ENCODE results near the gene ZNF709.
"Not testable (repeated sequence)": the region's sequence is repeated elsewhere in the genome, so short reads cannot be mapped to it uniquely, and the experiment has no call there.

Gene ZNF709

DNA sequence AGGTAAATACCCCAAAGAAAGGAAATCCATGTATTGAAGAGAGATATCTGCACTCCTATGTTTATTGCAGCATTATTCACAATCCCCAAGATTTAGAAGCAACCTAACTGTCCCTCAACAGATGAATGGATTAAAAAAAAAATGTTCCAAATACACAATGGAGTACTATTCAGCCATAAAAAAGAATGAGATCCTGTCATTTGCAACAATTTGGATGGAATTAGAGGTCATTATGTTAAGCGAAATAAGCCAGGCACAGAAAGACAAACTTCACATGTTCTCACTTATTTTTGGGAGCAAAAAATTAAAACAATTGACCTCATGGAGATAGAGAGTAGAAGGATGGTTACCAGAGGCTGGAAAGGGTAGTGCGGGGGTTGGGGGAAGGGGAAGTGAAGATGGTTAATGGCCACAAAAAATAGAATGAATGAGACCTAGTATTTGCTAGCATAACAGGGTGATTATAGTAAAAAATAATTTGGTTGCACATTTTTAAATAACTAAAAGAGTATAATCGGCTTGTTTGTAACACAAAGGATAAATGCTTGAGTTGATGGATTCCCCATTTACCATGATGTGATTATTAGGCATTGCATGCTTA is 9.7 kb upstream of the ZNF709 start:
- no peaks in the 10 kb centered on the region for H3K27me3 ChIP-seq (ENCODE audit: control insufficient read depth in 3 of 3, insufficient read depth in 3 of 3, low read depth in 1 of 3, low read length in 3 of 3)
- no peak for DNase-seq (ENCODE audit: low spot score)
- H2AFZ ChIP-seq (ENCODE audit: low read length) = no peak overlapping the region
- no peaks in the 10 kb centered on the region for H3K79me1 ChIP-seq (ENCODE audit: low read depth, low read length)
- H3K4me2 ChIP-seq (ENCODE audit: insufficient read depth, low read length, poor library complexity, severe bottlenecking) = no peak overlapping the region
- no peak overlapping the region for H2BK120ac ChIP-seq (ENCODE audit: low read depth, low read length)
- no peak overlapping the region for H3K9ac ChIP-seq (ENCODE audit: low read depth, low read length, poor library complexity)
- H3K4me1 ChIP-seq (ENCODE audit: control insufficient read depth in 2 of 2, insufficient read depth in 1 of 2, low read depth in 1 of 2, low read length in 2 of 2) = peaks cover 0 to 2% of the 10 kb centered on the region in 2 donors
- no peak overlapping the region for H3K4me3 ChIP-seq (ENCODE audit: low read length in 2 of 2)
- no peak overlapping the region for H3K27ac ChIP-seq (replicated peaks; ENCODE audit: low read length)
- H2BK12ac ChIP-seq (ENCODE audit: low read length) = no peak overlapping the region
- no peaks in the 10 kb centered on the region for H3K36me3 ChIP-seq (replicated peaks in 1 of 2; ENCODE audit: control insufficient read depth in 2 of 2, insufficient read depth in 2 of 2, low read length in 2 of 2)
- no peak overlapping the region for H4K91ac ChIP-seq (ENCODE audit: low read depth, low read length, poor library complexity)
- H2AK5ac ChIP-seq (ENCODE audit: low read depth, low read length) = no peak overlapping the region
- H2BK5ac ChIP-seq (ENCODE audit: low read length) = no peak overlapping the region
- no peak overlapping the region for H3K23ac ChIP-seq (ENCODE audit: low read depth, low read length, poor library complexity)
- H3K4ac ChIP-seq (ENCODE audit: low read length) = no peak overlapping the region
- no peak overlapping the region for H2BK15ac ChIP-seq (ENCODE audit: low read length)
- H3K18ac ChIP-seq (ENCODE audit: low read length) = no peak overlapping the region
- H4K8ac ChIP-seq (ENCODE audit: low read depth, low read length) = no peak overlapping the region
- H3K14ac ChIP-seq (ENCODE audit: low read length) = no peak overlapping the region
- peaks cover 0 to 31% of the 10 kb centered on the region in 2 donors for H3K9me3 ChIP-seq (replicated peaks in 1 of 2; ENCODE audit: control insufficient read depth in 2 of 2, insufficient read depth in 1 of 2, low read depth in 1 of 2, low read length in 2 of 2)
- no CpG with 5 or more reads among the region's 3 CpGs for WGBS, 2 donors (ENCODE audit: extremely low coverage in 2 of 2, insufficient read length in 2 of 2, insufficient replicate concordance in 1 of 2)

DNA sequence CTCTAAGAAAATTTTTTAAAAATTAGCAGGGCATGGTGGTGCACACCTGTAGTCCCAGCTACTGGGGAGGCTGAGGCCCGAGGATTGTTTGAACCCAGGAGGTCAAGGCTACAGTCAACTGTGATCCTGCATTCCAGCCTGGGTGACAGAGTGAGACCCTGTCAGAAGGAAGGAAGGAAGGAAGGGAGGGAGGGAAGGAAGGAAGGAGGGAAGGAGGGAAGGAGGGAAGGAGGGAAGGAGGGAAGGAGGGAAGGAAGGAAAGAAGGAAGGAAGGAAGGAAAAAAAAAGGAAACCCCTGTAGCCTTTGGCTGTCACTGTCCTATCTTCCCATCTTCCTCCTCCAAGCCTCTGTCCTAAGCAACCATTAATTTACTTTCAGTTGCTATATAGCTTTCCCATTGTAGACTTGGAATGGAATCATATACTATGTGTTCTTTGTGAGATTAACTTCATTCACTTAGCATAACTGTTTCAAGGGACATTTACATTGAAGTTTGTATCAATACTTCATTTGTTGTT is 1.7 kb upstream of the ZNF709 start:
- H3K4me1 ChIP-seq (ENCODE audit: control insufficient read depth in 2 of 2, insufficient read depth in 1 of 2, low read depth in 1 of 2, low read length in 2 of 2); H3K23ac ChIP-seq (ENCODE audit: low read depth, low read length, poor library complexity); H2BK12ac ChIP-seq (ENCODE audit: low read length); H2BK5ac ChIP-seq (ENCODE audit: low read length); H3K9ac ChIP-seq (ENCODE audit: low read depth, low read length, poor library complexity); H3K4me2 ChIP-seq (ENCODE audit: insufficient read depth, low read length, poor library complexity, severe bottlenecking); H2BK120ac ChIP-seq (ENCODE audit: low read depth, low read length); H3K27ac ChIP-seq (replicated peaks; ENCODE audit: low read length); H3K18ac ChIP-seq (ENCODE audit: low read length); H2AK5ac ChIP-seq (ENCODE audit: low read depth, low read length); H4K8ac ChIP-seq (ENCODE audit: low read depth, low read length); DNase-seq (ENCODE audit: low spot score); H3K79me1 ChIP-seq (ENCODE audit: low read depth, low read length); H3K14ac ChIP-seq (ENCODE audit: low read length); H2AFZ ChIP-seq (ENCODE audit: low read length); H3K27me3 ChIP-seq (ENCODE audit: control insufficient read depth in 3 of 3, insufficient read depth in 3 of 3, low read depth in 1 of 3, low read length in 3 of 3); H2BK15ac ChIP-seq (ENCODE audit: low read length); H3K4me3 ChIP-seq (ENCODE audit: low read length in 2 of 2); H4K91ac ChIP-seq (ENCODE audit: low read depth, low read length, poor library complexity); H3K4ac ChIP-seq (ENCODE audit: low read length): not testable (repeated sequence)
- Histone ChIP-seq H3K36me3 (replicated peaks in 1 of 2; ENCODE audit: control insufficient read depth in 2 of 2, insufficient read depth in 2 of 2, low read length in 2 of 2) (peaks cover 0 to 17% of the 10 kb centered on the region in 2 donors), H3K9me3 (replicated peaks in 1 of 2; ENCODE audit: control insufficient read depth in 2 of 2, insufficient read depth in 1 of 2, low read depth in 1 of 2, low read length in 2 of 2) (peaks cover 0 to 20% of the 10 kb centered on the region in 2 donors)
- no CpG with 5 or more reads among the region's 1 CpG for WGBS, 2 donors (ENCODE audit: extremely low coverage in 2 of 2, insufficient read length in 2 of 2, insufficient replicate concordance in 1 of 2)

DNA sequence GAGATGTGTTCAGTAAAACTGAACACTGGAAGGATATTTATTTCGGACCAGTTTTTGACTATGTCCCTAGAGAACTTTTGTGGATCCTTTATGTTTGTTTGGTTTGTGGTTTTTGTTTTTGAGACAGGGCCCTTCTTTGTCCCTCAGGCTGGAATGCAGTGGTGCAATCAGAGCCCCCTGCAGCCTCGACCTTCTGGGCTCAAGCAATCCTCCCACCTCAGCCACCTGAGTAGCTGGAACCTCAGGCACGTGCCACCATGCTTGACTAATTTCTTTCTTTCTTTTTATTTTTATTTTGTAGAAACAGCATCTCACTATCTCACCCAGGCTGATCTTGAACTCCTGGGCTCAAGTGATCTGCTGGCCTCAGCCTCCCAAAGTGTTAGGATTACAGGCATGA is 955 bp upstream of the ZNF709 start:
- no peak overlapping the region for H3K23ac ChIP-seq (ENCODE audit: low read depth, low read length, poor library complexity)
- peaks cover 0 to 27% of the 10 kb centered on the region in 2 donors for H3K9me3 ChIP-seq (replicated peaks in 1 of 2; ENCODE audit: control insufficient read depth in 2 of 2, insufficient read depth in 1 of 2, low read depth in 1 of 2, low read length in 2 of 2)
- H2AFZ ChIP-seq (ENCODE audit: low read length) = peak overlapping the region; percentile 90
- H4K8ac ChIP-seq (ENCODE audit: low read depth, low read length) = no peak overlapping the region
- H3K36me3 ChIP-seq (replicated peaks in 1 of 2; ENCODE audit: control insufficient read depth in 2 of 2, insufficient read depth in 2 of 2, low read length in 2 of 2) = peaks cover 0 to 24% of the 10 kb centered on the region in 2 donors
- H2BK15ac ChIP-seq (ENCODE audit: low read length) = no peak overlapping the region
- no peak overlapping the region for H3K4ac ChIP-seq (ENCODE audit: low read length)
- H3K79me1 ChIP-seq (ENCODE audit: low read depth, low read length) = peaks cover 2% of the 10 kb centered on the region
- no peak overlapping the region for H4K91ac ChIP-seq (ENCODE audit: low read depth, low read length, poor library complexity)
- no CpG with 5 or more reads among the region's 3 CpGs for WGBS, 2 donors (ENCODE audit: extremely low coverage in 2 of 2, insufficient read length in 2 of 2, insufficient replicate concordance in 1 of 2)
- peak overlapping the region in 1 of 2 donors; percentile 77 for H3K4me3 ChIP-seq (ENCODE audit: low read length in 2 of 2)
- H3K14ac ChIP-seq (ENCODE audit: low read length) = no peak overlapping the region
- H2AK5ac ChIP-seq (ENCODE audit: low read depth, low read length) = peak overlapping the region; percentile 41
- H3K4me1 ChIP-seq (ENCODE audit: control insufficient read depth in 2 of 2, insufficient read depth in 1 of 2, low read depth in 1 of 2, low read length in 2 of 2) = peaks cover 0 to 3% of the 10 kb centered on the region in 2 donors
- no peak for DNase-seq (ENCODE audit: low spot score)
- no peaks in the 10 kb centered on the region for H3K27me3 ChIP-seq (ENCODE audit: control insufficient read depth in 3 of 3, insufficient read depth in 3 of 3, low read depth in 1 of 3, low read length in 3 of 3)
- peak overlapping the region; percentile 35 for H3K18ac ChIP-seq (ENCODE audit: low read length)
- no peak overlapping the region for H3K9ac ChIP-seq (ENCODE audit: low read depth, low read length, poor library complexity)
- peak overlapping the region; percentile 59 for H3K4me2 ChIP-seq (ENCODE audit: insufficient read depth, low read length, poor library complexity, severe bottlenecking)
- H2BK5ac ChIP-seq (ENCODE audit: low read length) = no peak overlapping the region
- no peak overlapping the region for H2BK12ac ChIP-seq (ENCODE audit: low read length)
- H2BK120ac ChIP-seq (ENCODE audit: low read depth, low read length) = no peak overlapping the region
- no peak overlapping the region for H3K27ac ChIP-seq (replicated peaks; ENCODE audit: low read length)

DNA sequence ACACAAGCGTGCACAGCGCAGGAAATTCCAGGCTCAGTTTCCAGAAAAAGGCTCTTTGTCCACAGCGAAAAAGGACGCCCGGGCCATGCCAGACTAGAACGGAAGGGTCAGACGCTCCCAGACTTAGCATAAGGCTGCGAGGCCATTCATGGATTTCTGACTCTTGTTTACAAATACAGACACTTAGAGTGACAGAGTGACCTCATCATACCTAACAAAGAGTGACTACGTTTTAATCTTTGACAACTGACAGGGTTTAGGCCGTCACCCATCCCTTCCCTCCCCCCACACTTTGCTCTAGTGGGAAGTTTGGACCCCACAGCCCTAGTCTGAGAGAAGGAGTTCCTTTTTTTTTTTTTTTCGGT is 418 bp upstream of the ZNF709 start:
- Histone ChIP-seq H3K14ac (ENCODE audit: low read length) (no peak overlapping the region), H3K9me3 (replicated peaks in 1 of 2; ENCODE audit: control insufficient read depth in 2 of 2, insufficient read depth in 1 of 2, low read depth in 1 of 2, low read length in 2 of 2) (peaks cover 0 to 29% of the 10 kb centered on the region in 2 donors), H2BK5ac (ENCODE audit: low read length) (no peak overlapping the region), H3K27ac (replicated peaks; ENCODE audit: low read length) (peak overlapping the region; percentile 90), H4K91ac (ENCODE audit: low read depth, low read length, poor library complexity) (no peak overlapping the region), H2AFZ (ENCODE audit: low read length) (peak overlapping the region; percentile 90), H2BK15ac (ENCODE audit: low read length) (no peak overlapping the region), H3K27me3 (ENCODE audit: control insufficient read depth in 3 of 3, insufficient read depth in 3 of 3, low read depth in 1 of 3, low read length in 3 of 3) (no peaks in the 10 kb centered on the region), H3K4me2 (ENCODE audit: insufficient read depth, low read length, poor library complexity, severe bottlenecking) (peak overlapping the region; percentile 59), H2BK120ac (ENCODE audit: low read depth, low read length) (no peak overlapping the region), H2AK5ac (ENCODE audit: low read depth, low read length) (peak overlapping the region; percentile 41), H2BK12ac (ENCODE audit: low read length) (no peak overlapping the region), H3K23ac (ENCODE audit: low read depth, low read length, poor library complexity) (no peak overlapping the region), H3K36me3 (replicated peaks in 1 of 2; ENCODE audit: control insufficient read depth in 2 of 2, insufficient read depth in 2 of 2, low read length in 2 of 2) (peaks cover 0 to 27% of the 10 kb centered on the region in 2 donors), H3K4me1 (ENCODE audit: control insufficient read depth in 2 of 2, insufficient read depth in 1 of 2, low read depth in 1 of 2, low read length in 2 of 2) (peaks cover 0 to 3% of the 10 kb centered on the region in 2 donors), H3K4me3 (ENCODE audit: low read length in 2 of 2) (peak overlapping the region; percentile 77 to 78), H4K8ac (ENCODE audit: low read depth, low read length) (no peak overlapping the region), H3K79me1 (ENCODE audit: low read depth, low read length) (peaks cover 2% of the 10 kb centered on the region), H3K18ac (ENCODE audit: low read length) (peak overlapping the region; percentile 44), H3K9ac (ENCODE audit: low read depth, low read length, poor library complexity) (no peak overlapping the region), H3K4ac (ENCODE audit: low read length) (no peak overlapping the region)
- no peak for DNase-seq (ENCODE audit: low spot score)
- no CpG with 5 or more reads among the region's 11 CpGs for WGBS, 2 donors (ENCODE audit: extremely low coverage in 2 of 2, insufficient read length in 2 of 2, insufficient replicate concordance in 1 of 2)
